NCI-H1930 (cell line): ENCODE measurements around the gene SUCLG2.

Experiments used
- DNase-seq, 2 experiments: peaks; one replicate each; lab custom pipeline; 2025; lab: John Stamatoyannopoulos, UW

Gene SUCLG2

DNA sequence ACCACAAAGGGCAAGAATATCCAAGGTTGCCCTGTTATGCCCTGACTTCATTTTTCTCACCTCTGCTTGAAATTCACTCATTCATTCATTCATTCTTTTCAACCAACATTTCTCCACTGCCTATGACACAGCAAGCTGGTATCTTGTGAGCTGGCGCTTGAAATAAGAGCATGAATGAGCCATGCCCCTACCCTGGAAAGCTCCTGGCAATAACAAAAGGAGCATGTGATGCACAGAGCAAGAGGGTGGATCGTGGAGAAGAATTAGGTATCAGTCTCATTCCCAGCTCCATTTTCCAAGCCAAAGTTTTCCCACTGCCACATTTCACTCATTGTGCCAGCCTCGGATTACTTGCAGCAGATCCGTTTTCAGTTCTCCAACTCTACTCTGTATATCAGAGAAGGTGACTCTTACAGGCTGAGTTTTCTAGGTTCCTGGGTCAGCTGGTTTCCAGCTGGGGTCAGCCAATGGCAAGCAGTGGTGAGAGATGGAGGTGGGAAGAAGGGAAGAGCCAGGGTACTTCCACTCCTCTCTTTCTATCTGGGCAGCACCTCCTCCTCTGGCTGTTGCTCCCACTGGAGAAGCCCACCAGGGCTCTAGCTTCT lies 144.8 kb downstream of the SUCLG2 start:
- DNase-seq: no peak

DNA sequence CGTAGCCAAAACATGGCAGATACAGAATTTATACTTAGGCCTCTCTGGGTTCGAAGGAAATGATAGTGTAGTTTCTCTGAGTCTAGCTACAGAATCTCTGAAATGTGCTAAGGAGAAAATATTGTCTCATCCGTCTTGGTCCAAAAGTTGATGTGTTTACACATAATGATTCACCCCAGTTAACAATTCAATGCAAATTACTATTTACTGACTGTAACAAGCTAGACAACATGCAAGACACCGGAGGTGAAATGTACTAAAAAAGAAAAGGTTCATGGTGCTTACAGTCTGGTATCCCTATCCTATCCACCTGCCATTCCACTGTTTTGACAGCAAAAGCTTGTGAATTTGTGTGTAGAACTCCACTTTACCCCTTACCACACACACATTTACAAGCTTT lies 146.8 kb downstream of the SUCLG2 start:
- DNase-seq: no peak

DNA sequence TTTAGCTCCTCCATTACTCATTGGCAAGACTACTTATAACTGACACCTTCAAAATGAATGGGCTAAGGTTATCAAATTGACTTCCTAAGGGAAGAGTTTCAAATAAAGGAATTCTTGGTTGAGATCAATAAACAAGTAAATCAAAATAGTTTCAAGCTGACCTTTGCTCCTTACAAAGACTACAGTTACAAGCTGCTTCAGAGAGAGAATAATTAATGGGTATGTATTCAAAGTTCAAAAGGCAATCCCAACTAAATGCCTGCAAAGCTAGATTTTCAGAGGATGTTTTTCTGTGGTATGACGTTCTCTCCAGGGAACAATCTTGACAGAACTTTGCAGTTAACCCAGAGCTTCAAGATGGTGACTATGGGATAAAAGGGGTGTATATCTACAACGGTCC lies 153.7 kb downstream of the SUCLG2 start:
- DNase-seq: no peak

DNA sequence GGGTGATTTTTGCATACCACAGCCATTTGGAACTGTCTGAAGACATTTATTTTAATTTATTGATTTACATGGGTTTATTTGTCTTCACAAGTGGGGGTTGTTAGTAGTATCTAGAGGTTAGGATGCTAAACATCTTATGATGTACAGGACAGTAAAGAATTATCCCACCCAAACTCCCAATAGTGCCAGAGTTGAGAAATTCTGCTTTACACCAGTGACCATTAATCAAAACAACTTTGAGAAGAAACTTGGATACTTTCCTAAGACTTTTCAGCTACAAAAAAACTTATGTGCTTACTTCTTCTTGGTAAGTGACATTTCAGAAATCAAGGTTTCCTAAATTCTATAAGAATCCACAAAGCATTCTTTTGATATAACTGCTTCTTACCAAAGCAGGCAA lies 156.7 kb downstream of the SUCLG2 start:
- DNase-seq: no peak

DNA sequence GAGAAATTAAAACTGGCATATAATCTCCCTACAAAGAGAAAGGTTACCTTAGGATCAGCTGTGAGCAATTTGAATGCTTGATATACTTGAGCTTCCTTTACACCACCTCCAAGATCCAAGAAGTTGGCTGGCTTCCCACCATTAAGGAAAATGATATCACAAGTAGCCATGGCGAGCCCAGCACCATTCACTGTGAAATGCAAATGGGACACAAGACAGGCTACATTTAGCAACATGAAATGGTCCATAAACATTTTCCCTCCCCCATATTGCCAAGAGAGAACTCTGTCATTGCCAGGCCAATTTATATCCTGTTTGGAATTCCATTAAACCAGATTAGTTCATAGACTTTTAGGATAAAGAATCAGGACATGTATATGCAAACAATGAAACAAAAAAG lies 158.7 kb downstream of the SUCLG2 start:
- DNase-seq: no peak

DNA sequence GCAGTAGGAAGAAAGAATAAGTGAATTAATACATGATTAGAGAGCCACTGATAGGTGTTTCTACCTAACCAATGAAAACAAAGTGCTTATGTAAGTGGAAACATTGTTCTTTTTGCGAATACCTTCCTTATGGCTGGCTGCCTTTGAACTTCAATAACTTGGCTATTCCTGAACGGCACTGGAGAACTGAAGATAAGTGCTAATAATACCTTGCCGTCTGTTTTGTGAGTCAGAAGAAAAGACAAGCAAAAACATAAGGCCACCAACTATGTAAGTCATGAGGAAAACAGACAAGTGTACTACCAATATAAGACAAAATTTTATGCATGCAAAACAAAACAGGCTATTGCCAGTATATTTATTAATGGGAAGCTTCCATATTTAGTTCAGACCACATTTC lies 160.6 kb downstream of the SUCLG2 start:
- no peak for DNase-seq

DNA sequence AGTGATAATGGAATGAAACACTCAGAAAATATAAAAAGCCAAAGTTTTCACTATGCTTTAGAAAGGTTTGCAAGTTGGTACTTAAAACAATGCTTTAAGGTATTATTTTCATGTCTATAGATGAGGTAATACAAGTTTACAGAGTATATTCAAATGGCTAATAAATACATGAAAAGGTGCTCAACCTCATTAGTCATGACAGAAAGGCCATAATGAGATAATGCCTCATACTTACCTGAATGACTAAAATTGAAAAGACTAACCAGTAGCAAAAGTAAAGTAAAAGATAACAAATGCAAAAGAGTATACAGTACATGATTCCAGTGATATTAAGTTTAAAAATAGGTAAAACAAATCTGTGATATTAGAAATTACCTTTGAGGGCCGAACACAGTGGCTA lies 163.8 kb downstream of the SUCLG2 start:
- no peak for DNase-seq

DNA sequence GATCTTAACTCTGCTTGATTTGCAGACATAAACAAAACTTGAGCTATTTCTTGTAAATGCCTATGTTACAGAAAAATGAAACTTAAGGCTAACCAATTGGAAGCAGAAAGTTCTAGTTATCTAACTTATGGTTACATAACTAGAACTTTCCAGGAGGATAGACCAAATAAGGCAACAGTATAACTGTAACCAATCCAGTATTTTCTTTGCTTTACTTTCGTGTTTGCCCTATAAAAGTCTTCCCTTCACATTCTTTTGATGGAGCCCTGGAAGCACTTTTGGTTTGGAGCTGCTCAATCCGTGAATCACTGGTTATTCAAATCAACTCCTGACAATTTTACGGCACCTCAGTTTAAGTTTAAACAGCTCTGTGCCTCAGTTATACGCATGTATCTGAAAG lies 164.6 kb downstream of the SUCLG2 start:
- DNase-seq: no peak

DNA sequence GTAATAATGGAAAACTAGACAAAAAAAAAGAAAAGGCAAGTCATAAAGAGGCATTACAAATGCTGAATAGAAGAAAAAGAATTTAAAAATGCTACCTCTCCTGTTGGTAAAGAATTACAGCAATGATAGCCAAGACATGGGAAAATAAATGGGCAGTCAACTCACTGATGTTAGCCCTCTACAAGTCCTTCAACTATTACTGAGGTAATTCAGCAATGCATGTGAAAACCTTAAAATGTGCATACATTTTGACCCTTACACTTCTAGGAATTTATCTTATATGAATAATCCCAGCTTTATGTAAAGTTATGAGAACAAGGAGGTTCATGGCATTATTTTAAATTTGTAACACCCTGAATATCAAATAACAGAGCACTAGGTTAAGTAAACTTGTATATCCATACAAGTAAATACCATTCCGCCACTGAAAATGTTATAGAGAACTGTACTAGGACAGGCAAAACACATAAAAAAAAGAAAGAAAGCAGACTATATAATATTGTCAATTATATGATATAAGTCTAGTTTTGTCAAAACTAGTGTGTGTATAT lies 166.8 kb downstream of the SUCLG2 start:
- DNase-seq: no peak

DNA sequence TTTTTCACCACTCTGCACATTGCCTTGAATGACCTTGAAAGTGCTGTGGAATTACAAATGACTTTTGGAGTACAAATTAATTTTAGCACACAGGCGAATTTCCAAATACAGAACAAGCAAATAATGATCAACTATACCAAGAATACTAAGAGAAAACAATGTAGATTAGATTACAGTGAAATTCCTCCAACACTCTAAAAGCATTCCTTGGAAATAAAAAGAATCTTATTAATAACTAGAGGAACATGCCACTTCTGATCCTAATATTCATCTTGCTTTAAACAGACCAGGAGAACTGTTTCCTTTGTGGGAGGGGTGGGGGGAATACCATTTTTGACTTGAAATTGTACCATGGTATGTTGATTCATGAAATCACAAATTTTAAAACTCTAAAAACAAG lies 167.5 kb downstream of the SUCLG2 start:
- DNase-seq: no peak

DNA sequence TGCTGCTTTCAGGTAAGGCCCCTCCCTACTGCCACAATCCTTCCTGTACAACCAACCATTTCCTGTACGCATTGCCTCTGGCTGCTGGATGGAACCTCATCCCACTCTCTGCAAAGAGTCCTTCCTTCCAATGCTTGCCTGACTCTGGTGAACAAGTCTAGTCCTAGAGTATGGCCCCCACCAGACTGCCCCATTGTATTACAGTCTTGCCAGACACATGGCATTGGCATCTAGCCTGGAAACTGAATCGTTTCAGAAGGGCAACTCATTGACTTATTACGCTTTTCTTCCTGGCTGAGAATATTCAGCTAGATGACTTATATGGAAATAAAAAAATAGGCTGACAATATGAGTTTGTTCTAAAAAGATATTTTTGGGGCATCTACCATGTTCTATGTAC lies 170.3 kb downstream of the SUCLG2 start:
- no peak for DNase-seq

DNA sequence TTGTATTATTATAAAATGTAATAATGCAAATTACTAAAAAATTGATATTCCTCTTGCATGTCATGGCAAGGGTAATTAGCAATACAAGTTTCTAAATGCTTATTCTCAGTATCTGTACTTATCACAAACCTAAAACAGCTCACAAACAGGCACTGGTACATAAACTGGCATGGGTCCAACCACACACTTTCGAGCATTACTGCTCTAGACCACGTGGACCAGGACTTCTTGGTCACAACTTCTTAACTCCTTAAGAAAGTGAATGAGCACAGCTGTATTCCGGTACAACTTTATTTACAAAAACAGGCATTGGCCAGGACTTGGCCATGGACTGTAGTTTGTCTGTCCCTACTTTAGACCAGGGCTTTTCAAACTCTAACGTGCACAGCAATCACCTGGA lies 173.3 kb downstream of the SUCLG2 start:
- DNase-seq: no peak

DNA sequence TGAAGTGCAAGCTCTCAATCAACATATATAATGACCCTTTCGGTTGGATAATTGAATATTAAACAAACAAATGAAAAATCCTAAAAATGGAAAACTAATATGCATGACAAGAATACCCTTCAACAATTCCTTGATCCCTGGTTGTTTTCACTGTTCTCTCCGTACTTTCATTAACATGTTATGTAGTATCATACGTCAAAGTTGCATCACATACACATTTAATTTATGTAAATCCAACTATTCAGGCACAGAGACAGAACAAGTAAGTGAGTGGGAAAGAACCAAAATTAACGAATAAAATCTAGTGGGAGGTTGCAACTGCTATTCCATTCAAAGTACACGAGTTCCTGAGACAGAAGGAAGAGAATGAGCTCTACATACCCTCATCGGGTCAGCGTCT lies 176.0 kb downstream of the SUCLG2 start:
- DNase-seq: no peak

DNA sequence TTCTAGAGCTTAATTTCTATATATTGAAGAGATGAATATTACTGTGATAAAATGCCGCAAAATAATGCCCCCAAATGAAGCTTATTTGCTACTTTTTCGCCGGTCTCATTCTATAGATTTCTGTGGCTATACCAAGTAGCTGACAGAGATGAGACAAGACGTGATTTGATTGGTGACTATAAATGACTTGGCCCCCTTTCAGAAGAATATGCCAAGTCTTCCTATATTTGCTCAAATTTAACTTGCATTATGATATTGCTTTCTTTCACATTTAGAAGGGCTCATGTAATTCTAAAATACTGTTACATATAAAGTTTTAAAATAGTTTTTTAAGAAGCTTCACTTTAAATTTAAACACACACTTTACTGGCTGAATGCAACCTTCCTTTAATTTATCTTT lies 180.1 kb downstream of the SUCLG2 start:
- DNase-seq: no peak

DNA sequence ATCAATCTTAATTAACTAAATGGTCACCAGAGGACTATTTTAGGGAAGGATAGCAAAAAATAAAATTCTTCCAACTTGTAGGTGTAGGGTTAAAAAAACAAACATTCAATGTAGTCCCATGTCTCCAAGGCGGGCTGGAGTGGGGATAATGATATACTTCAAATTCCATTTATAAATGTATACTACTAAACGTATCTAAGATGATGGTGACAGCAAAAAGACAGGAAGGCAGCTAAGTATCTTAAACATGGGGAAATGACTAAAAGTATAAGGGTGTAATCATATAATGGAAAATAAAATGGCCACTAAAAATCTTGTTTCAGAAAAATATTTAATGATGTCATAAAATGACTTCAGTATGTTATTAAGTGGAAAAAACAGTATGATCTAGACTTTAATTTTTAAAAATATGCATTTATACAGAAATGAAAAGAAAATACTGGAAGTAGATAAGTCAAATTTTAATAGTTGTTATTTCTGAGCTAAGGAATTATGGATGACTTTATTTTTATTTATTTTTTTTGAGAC lies 181.7 kb downstream of the SUCLG2 start:
- DNase-seq: no peak

DNA sequence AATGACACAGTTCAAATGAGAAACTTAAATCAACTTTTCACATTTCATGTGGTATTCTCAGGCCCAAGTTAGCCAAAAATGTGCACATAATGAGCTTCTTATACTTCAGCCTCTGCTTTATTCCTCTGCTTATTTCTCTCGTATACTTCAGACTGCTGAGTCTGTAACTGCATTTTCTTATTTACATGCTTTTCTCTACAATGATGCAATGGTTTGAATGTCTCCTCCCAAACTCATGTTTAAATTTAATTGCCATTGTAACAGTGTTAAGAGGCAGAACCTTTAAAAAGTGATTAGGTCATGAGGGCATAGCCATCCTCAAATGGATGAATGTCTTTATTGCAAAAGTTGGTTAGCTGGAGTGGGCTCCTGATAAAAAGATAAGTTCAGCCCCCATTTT lies 184.2 kb downstream of the SUCLG2 start:
- no peak for DNase-seq

DNA sequence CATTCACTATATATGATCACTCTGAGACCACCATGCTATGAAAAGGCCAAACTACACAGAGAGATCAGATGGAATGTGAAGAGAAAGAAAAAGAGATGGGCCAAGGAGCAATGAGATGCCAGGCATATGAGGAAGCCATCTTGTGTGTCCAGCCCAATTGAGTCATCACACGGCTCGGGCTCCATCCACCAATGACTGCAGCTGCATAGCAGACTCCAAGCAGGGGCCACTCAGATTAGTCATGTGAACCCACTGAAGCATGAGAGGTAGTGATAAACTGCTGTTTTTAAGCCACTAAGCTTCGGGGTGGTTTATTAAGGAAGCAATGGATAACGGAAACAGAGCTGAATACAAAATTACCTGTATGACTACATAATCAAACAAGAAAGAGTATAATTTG lies 185.9 kb downstream of the SUCLG2 start:
- DNase-seq: no peak

DNA sequence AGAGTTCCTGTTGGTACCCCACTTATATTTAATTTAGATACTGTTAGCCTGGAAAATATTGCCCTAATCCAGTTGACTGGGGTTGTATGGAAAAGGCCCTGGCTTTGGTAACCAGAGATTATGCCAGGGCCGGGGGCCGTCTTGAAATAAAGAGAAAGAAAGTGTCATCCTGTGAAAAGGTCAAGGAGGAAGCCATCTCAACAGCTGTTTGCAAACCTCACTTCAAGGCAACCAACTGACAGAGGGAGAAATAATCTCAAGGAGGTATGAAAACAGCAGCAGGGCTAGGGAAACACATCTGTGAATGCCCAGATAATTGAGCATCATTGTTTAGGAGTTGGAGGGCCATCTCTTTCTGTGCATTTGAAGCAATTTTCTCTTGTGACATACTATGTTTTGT lies 190.8 kb downstream of the SUCLG2 start:
- no peak for DNase-seq

DNA sequence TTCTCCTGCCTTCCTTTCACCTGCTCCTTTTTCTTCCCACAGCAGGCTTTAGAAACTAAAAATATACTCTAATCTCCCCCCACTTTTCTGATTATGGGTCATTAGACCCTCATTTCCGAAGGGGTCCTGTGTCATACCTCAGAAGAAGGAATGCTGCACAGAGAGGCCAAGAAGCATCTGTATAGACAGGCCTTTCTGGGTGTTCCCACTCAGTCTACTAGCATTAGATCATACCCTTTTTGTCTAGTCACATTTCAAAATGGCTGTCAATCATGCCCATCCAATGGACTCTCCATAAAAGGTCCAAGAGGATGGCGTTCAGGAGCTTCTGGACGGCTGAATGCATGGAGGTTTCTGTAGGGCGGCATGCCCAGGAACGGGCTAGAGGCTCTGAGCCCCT lies 192.2 kb downstream of the SUCLG2 start:
- no peak for DNase-seq

DNA sequence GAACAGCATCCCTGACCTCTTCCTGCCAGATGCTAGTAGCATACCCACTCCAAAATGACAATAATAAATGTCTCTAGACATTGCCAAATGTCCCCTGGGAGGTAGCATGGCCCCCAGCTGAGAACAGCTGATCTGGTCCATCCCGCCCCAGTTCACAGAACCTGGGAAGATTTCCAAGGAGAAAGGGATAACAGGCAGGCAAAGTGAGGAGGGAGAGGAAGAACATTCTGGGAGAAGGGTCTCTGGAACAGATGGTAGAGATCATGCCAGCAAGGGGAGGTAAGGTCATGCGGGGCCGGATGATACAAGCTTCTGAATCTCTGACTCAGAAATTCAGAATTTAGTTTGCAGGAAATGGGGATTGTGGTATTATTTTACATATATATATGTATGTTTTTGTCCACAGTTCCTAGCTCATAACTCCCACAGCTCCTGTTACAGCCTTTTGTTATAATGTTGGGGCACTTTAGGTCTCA lies 192.7 kb downstream of the SUCLG2 start:
- no peak for DNase-seq

DNA sequence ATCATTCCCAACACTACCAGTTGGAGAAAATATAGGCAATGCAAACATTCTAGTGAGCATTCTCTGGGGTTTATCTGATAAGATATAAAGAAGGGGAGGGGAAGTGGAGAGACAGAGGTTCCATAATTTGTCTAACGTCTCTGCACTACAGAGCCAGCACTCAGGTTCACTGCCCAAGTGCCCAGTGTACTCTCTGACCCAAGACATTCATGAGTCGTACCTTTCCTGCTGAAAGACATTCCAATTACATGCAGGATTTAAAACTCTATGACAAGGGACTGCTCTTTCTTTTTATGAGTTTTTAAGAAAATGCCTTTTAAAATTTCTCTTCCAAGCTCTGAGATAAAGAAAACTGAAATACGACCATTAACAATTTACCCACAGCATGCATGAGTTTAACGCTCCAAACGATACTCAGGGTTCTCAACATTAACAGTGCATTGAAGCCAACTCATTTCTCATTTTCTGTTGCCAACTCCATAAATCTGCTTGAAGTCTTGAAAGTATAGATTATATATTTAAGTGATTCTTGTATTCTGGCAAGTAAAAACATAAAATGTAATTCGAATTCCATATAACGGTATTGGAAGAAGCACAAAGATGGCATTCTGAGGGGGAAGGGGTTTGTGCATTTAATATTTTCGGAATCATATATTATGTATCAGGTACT lies 193.4 kb downstream of the SUCLG2 start:
- no peak for DNase-seq

DNA sequence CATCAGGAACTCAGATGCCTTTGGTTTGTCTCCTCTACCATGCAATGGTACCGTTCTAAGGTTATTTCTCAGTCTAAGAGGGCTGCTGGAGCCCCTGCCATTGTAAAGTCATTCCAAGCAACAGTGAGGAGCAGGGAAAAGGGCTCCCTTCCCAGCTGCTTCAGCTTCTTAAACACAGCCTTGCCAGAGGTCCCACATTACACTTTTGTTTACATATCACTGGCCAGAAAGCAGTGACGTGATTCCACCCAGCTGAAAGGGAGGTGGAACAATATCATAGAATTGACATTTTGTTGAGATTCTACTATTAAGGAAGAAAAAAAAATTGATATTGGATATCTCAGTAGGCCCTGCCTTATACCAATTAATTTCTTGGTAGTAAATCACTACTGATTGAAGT lies 194.6 kb downstream of the SUCLG2 start:
- no peak for DNase-seq

DNA sequence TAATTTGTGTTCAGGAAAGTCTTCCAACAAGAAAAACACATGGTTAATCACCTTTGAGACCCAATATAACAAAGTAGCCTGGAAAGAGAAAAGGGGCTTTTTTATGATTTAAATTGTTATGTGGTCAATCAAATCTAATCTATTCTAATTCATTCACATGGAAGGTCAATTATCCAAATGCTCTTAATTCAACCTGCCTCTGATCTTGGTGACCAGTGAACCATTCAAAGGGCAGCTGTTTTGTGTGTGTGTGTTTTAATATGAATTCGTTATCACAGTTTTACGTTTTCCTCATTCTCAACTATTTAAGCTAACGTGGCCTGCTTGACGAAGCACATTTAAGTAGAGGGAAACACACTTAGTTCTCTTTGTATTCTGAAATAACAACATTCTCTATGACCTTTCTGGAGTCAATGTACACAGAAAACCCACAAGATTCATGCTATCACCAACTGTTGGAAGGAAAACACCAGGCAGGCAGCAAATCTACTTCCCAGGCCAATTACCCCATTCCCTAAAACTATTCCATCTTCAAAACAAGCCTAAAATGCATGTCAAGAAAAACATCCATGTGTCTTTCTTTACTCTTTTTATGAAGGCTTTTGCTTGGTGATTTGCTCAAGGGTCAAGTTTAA lies 195.4 kb downstream of the SUCLG2 start:
- no peak for DNase-seq
